Natural killer cell (primary cell): Measurements from ENCODE around the gene DENND1A. TPM values are rescaled to one million over a fixed set of nuclear protein-coding genes. Genes with fewer than 3 reads are reported as not detected.

Experiments used
- ATAC-seq, 3 donors: fragments of 150-1000 bp in 2 of 3; fragments of 200-7000 bp in 1 of 3; cut with Tn5 transposase; 1 replicate in 1 of 3; 2 replicates in 2 of 3; pipeline ENCODE4 v1.10.0; 2021; ENCODE audit warnings: mild to moderate bottlenecking in 2 of 3, moderate library complexity in 2 of 3
- DNase-seq, 2 donors: peaks; one replicate each; pipeline versions ENCODE4 v3.0.0 to v3.0.0-alpha.2; 2013 to 2021; ENCODE audit warnings: mixed read lengths in 1 of 2
- H3K27ac ChIP-seq: one replicate; pipeline ENCODE4 v1.5.1; 2013; ENCODE audit warnings: mild to moderate bottlenecking, low read length
- H3K27me3 ChIP-seq: one replicate; pipeline ENCODE4 v1.6.1; 2013; ENCODE audit warnings: low read length; ENCODE audit not compliant: control insufficient read depth, insufficient read depth
- H3K36me3 ChIP-seq: one replicate; pipeline ENCODE4 v1.6.1; 2013; ENCODE audit warnings: low read length; ENCODE audit not compliant: control insufficient read depth, insufficient read depth
- H3K4me1 ChIP-seq: one replicate; pipeline ENCODE4 v1.6.1; 2013; ENCODE audit warnings: low read length; ENCODE audit not compliant: control insufficient read depth, insufficient read depth
- H3K4me3 ChIP-seq: one replicate; pipeline ENCODE4 v1.5.1; 2013; ENCODE audit warnings: low read length
- H3K9me3 ChIP-seq: one replicate; pipeline ENCODE4 v1.6.1; 2013; ENCODE audit warnings: low read length; ENCODE audit not compliant: control insufficient read depth, insufficient read depth
- H3K27ac Mint-ChIP-seq, 2 donors: one replicate each; pipeline ENCODE4 v1.8.0; 2022; ENCODE audit warnings: mild to moderate bottlenecking in 2 of 2, mixed read lengths in 2 of 2, moderate library complexity in 1 of 2
- H3K27me3 Mint-ChIP-seq, 2 donors: one replicate each; pipeline ENCODE4 v1.8.0; 2022; ENCODE audit warnings: low read depth in 2 of 2, mixed read lengths in 2 of 2
- H3K36me3 Mint-ChIP-seq: one replicate; pipeline ENCODE4 v1.8.0; 2022; ENCODE audit warnings: mixed read lengths
- H3K4me1 Mint-ChIP-seq, 2 donors: one replicate each; pipeline ENCODE4 v1.8.0; 2022; ENCODE audit warnings: mixed read lengths in 2 of 2
- H3K4me3 Mint-ChIP-seq: one replicate; pipeline ENCODE4 v1.8.0; 2022; ENCODE audit warnings: mild to moderate bottlenecking, moderate library complexity, mixed read lengths
- H3K9me3 Mint-ChIP-seq, 2 donors: one replicate each; pipeline ENCODE4 v1.8.0; 2022; ENCODE audit warnings: mixed read lengths in 2 of 2
- CTCF ChIP-seq: fragments of 200-600 bp; IDR thresholded peaks from one replicate; pipeline ENCODE4 v1.8.0; 2022; ENCODE audit warnings: antibody characterized with exemption
- WGBS: methylation state at CpG from one replicate; pipeline ENCODE4 v1.1.7; 2013; ENCODE audit warnings: missing lambda C conversion rate; ENCODE audit not compliant: insufficient coverage; 5-methylcytosine and 5-hydroxymethylcytosine counted together
- intact Hi-C: fragments of 100-400 bp; cut with micrococcal nuclease; formaldehyde crosslinking; loops from one replicate; pipeline ENCODE4 v1.14.2; 2022
- total RNA-seq, 4 donors: library from RNA; stranded (reverse); fragments of 120-200 nt in 1 of 4; gene quantifications; one replicate each; pipeline versions ENCODE4 v1.2.3 to v1.2.4, GENCODE V29; 2013 to 2022

The DENND1A gene
- total RNA-seq, 3 donors from 2014 or later (not counting 1 experiment from before 2014, with no cell fraction given), result 27.8 to 37.6 (median 30.9) TPM

DNA sequence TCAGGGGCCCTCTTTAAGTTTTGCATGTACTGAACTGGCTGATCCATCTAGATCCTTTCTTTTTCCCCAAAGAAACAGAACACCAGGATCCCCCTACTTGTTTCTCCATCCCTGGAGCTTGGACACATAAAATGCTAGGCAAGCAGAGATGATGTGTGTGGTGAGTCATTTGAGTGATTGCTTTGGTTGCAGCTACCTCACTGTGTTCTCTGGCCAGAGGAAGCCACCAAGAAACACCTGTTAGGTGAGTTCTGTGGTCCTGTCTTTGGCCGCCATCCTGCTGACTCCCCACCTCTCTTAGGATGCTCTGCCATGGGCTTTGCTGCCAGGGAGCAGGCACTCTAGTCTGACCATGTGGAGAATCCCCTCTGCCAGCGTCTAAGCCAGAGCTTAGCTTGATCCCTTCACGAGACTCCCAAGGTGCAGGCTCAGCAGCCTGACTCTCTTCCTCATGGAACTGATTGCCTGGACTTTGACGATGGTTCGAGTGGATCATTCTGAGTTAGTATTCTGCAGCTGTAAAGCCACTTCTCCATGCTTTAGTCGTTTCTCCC, 27.3 kb upstream of the DENND1A start:
- Mint-ChIP-seq H3K4me1 (no peaks in the 10 kb centered on the region), H3K27me3 (peaks cover 0 to 15% of the 10 kb centered on the region in 2 donors), H3K36me3 (no peaks in the 10 kb centered on the region), H3K27ac (no peak overlapping the region), H3K9me3 (no peaks in the 10 kb centered on the region), H3K4me3 (no peak overlapping the region)
- Histone ChIP-seq H3K9me3 (no peaks in the 10 kb centered on the region), H3K4me3 (no peak overlapping the region), H3K27me3 (no peaks in the 10 kb centered on the region), H3K27ac (no peak overlapping the region), H3K4me1 (no peaks in the 10 kb centered on the region), H3K36me3 (no peaks in the 10 kb centered on the region)
- no peak for ATAC-seq
- DNase-seq, result no peak
- WGBS, result 81% methylated on average over 6 of the region's 6 CpGs
- TF ChIP-seq CTCF, result no peak
- intact Hi-C loops, result no loop called here

DNA sequence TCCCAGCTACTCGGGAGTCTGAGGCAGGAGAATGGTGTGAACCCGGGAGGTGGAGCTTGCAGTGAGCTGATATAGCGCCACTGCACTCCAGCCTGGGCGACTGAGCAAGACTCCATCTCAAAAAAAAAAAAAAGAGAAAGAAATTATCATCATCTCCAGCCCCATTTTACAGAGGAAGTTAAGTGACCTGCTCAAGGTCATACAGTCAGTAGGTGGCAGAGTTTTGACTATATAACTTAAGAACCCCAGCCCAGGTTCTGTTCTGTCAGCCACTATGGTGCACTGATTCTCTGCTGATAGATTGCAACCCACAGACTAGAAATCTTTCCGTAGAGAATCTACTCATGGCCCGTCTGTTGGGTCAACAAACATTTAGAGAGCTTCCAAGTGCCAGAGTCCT, 25.7 kb upstream of the DENND1A start:
- no peak overlapping the region for H3K27ac Mint-ChIP-seq
- no peak overlapping the region for H3K4me3 Mint-ChIP-seq
- intact Hi-C loops, result no loop called here
- 90% methylated on average over 4 of the region's 6 CpGs for WGBS
- DNase-seq, result no peak
- Histone ChIP-seq H3K9me3 (no peaks in the 10 kb centered on the region), H3K27me3 (no peaks in the 10 kb centered on the region), H3K4me3 (no peak overlapping the region), H3K27ac (no peak overlapping the region), H3K36me3 (no peaks in the 10 kb centered on the region), H3K4me1 (no peaks in the 10 kb centered on the region)
- H3K4me1 Mint-ChIP-seq, result no peaks in the 10 kb centered on the region
- H3K27me3 Mint-ChIP-seq, result peaks cover 5 to 20% of the 10 kb centered on the region in 2 donors
- no peaks in the 10 kb centered on the region for H3K9me3 Mint-ChIP-seq
- ATAC-seq, result no peak
- H3K36me3 Mint-ChIP-seq, result no peaks in the 10 kb centered on the region
- no peak for TF ChIP-seq CTCF

DNA sequence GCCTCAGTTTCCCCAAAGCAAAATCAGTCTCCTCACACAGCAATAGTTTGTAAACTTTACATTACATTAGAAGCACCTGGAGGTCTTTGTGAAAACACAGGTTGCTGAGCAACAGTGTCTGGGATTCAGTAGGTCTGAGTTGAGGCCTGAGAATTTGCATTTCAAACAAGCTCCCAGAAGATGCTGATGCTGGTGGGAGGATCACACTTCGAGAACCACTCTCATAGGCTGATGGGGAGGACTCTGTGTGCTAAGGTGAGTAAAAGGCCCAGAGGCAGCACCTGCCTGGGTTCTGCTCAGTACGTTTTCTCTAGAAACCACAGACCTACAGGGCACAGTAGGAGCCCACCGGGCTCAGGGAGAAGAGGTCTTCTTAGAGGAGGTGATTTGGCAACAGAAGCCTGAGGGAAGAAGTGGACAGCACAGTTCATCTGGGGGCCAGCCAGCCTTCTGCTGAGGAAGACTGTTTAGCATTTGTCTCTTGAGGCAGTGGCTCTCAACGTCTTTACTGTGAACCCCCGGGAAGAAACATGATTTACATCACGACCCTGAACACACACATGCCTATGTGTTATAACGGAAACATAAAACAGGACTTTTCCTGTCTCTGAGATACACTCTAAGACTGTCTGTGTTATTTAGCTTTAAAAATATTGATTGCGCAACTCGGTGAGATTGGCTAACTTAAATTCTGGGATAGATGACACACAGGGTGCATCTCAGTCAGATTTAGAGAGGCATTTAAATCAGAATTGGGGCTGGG, 24.8 kb upstream of the DENND1A start:
- 78% methylated on average over 9 of the region's 9 CpGs for WGBS
- Histone ChIP-seq H3K4me1 (no peaks in the 10 kb centered on the region), H3K27me3 (no peaks in the 10 kb centered on the region), H3K9me3 (no peaks in the 10 kb centered on the region), H3K27ac (no peak overlapping the region), H3K36me3 (no peaks in the 10 kb centered on the region), H3K4me3 (no peak overlapping the region)
- peaks cover 10 to 12% of the 10 kb centered on the region in 2 donors for H3K27me3 Mint-ChIP-seq
- H3K4me3 Mint-ChIP-seq, result no peak overlapping the region
- H3K9me3 Mint-ChIP-seq, result no peaks in the 10 kb centered on the region
- no peaks in the 10 kb centered on the region for H3K36me3 Mint-ChIP-seq
- intact Hi-C loops, result no loop called here
- no peak for TF ChIP-seq CTCF
- H3K27ac Mint-ChIP-seq, result no peak overlapping the region
- no peaks in the 10 kb centered on the region for H3K4me1 Mint-ChIP-seq
- DNase-seq (no peak), ATAC-seq (no peak)
